Right lobe of liver (tissue), 6 donors: Measurements from ENCODE around the gene UBE2Q2. TPM values are rescaled to one million over a fixed set of nuclear protein-coding genes. Genes with fewer than 3 reads are reported as not detected.

Experiments used
- ATAC-seq, 4 donors: fragments of 200-7000 bp; cut with Tn5 transposase; one replicate each; pipeline ENCODE4 v1.9.1; 2020; ENCODE audit warnings: mild to moderate bottlenecking in 4 of 4, moderate library complexity in 4 of 4
- DNase-seq, 3 donors: peaks; one replicate each; pipeline ENCODE4 v3.0.0-alpha.2; 2020
- H3K27ac ChIP-seq, 3 donors: fragments of 200-600 bp; one replicate each; pipeline ENCODE4 v1.8.0; 2022
- H3K27me3 ChIP-seq, 2 donors: fragments of 200-600 bp; one replicate each; pipeline ENCODE4 v1.8.0; 2022
- H3K36me3 ChIP-seq, 4 donors: fragments of 200-600 bp; sonication (generic) in 1 of 4; one replicate each; pipeline versions ENCODE4 v1.5.1 to v1.8.0; 2017 to 2022; ENCODE audit warnings: control low read depth in 1 of 4
- H3K4me1 ChIP-seq, 4 donors: fragments of 200-600 bp; sonication (generic) in 1 of 4; one replicate each; pipeline versions ENCODE4 v1.5.1 to v1.8.0; 2017 to 2022; ENCODE audit warnings: control low read depth in 1 of 4
- H3K4me3 ChIP-seq, 3 donors: fragments of 200-600 bp; one replicate each; pipeline ENCODE4 v1.8.0; 2022
- H3K9me3 ChIP-seq, 4 donors: fragments of 200-600 bp; sonication (generic) in 1 of 4; one replicate each; pipeline versions ENCODE4 v1.5.1 to v1.8.0; 2017 to 2022; ENCODE audit warnings: control low read depth in 1 of 4
- POLR2A ChIP-seq: fragments of 450-650 bp; IDR thresholded peaks from one replicate; pipeline ENCODE4 v1.6.1; 2017; ENCODE audit warnings: antibody characterized with exemption, mild to moderate bottlenecking
- WGBS: methylation state at CpG from one replicate; pipeline ENCODE4 v1.1.6; 2018; ENCODE audit warnings: low coverage, low lambda C conversion rate; ENCODE audit not compliant: insufficient coverage; ENCODE audit errors: missing lambda C conversion rate; 5-methylcytosine and 5-hydroxymethylcytosine counted together
- intact Hi-C, 2 donors: fragments of 100-400 bp; cut with DNase I; formaldehyde crosslinking; loops; one replicate each; pipeline versions ENCODE4 v1.11.2 to v1.14.1; 2022
- total RNA-seq, 6 experiments: library from RNA; depleted of rRNA in 2 of 6; stranded (reverse); fragments of >200 nt in 2 of 6; fragmentation: NEBNext Ultra II Directional in 3 of 6; extraction: Animal tissue kit (Norgen Biotek cat#: 25700) in 3 of 6; gene quantifications; one replicate each; pipeline versions ENCODE4 v1.1.0 to v1.2.4, GENCODE V29; 2016 to 2023
- TF ChIP-seq, protein P1 (sequence below), 4 donors: fragments of 200-600 bp in 3 of 4; fragments of 450-650 bp in 1 of 4; IDR thresholded peaks; one replicate each; pipeline versions ENCODE4 v1.5.1 to v1.8.0; 2016 to 2022; ENCODE audit warnings: antibody characterized with exemption in 4 of 4, mild to moderate bottlenecking in 2 of 4
- donor health status: DM: no; HTN: yes; CAD: no.
- donor health status: DM: no; HTN: no; CAD: no.
- donor health status: DM: no; HTN: no; CAD: no.
- donor health status: DM: no; HTN: yes; CAD: no.
- donor health status: DM: no; HTN: yes; CAD: no.

UBE2Q2 gene
- total RNA-seq, 6 experiments from 2014 or later, result 2.6 to 9.5 (median 4.6) TPM

DNA sequence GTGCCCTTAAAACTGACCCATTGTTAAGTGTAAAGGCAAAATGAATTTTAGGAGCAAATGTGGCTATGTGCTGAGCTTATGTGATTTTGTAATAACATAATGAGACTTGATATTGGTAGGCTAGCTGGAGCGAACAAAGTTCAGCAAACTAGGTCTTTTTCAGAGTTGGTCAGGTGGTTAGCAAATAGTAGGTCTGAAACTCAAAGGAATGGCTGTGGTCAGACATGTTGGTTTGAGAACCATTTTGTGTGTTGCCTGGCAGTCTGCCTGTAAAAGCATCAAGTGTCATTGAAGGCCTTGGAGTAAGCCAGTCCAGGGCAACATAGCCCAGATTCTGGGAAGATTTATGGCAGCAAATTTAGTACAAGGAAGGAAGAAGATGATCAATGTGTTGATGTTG lies 76.8 kb downstream of the UBE2Q2 start:
- peaks cover 0 to 12% (median 2%) of the 10 kb centered on the region in 4 donors for H3K36me3 ChIP-seq
- DNase-seq (no peak), ATAC-seq (peak in 3 of 4 donors; percentile 12 to 55 (median 52))
- H3K27me3 ChIP-seq, result no peaks in the 10 kb centered on the region
- H3K4me3 ChIP-seq, result no peak overlapping the region
- H3K4me1 ChIP-seq, result peaks cover 0 to 18% (median 4%) of the 10 kb centered on the region in 4 donors
- no peak overlapping the region for H3K27ac ChIP-seq
- 92% methylated on average over 1 of the region's 1 CpG for WGBS
- intact Hi-C loops, result no loop called here
- TF ChIP-seq, protein P1, sequence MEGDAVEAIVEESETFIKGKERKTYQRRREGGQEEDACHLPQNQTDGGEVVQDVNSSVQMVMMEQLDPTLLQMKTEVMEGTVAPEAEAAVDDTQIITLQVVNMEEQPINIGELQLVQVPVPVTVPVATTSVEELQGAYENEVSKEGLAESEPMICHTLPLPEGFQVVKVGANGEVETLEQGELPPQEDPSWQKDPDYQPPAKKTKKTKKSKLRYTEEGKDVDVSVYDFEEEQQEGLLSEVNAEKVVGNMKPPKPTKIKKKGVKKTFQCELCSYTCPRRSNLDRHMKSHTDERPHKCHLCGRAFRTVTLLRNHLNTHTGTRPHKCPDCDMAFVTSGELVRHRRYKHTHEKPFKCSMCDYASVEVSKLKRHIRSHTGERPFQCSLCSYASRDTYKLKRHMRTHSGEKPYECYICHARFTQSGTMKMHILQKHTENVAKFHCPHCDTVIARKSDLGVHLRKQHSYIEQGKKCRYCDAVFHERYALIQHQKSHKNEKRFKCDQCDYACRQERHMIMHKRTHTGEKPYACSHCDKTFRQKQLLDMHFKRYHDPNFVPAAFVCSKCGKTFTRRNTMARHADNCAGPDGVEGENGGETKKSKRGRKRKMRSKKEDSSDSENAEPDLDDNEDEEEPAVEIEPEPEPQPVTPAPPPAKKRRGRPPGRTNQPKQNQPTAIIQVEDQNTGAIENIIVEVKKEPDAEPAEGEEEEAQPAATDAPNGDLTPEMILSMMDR (IDR thresholded peaks at IDR 0.05), result no peak
- no peak for TF ChIP-seq POLR2A
- H3K9me3 ChIP-seq, result no peaks in the 10 kb centered on the region

DNA sequence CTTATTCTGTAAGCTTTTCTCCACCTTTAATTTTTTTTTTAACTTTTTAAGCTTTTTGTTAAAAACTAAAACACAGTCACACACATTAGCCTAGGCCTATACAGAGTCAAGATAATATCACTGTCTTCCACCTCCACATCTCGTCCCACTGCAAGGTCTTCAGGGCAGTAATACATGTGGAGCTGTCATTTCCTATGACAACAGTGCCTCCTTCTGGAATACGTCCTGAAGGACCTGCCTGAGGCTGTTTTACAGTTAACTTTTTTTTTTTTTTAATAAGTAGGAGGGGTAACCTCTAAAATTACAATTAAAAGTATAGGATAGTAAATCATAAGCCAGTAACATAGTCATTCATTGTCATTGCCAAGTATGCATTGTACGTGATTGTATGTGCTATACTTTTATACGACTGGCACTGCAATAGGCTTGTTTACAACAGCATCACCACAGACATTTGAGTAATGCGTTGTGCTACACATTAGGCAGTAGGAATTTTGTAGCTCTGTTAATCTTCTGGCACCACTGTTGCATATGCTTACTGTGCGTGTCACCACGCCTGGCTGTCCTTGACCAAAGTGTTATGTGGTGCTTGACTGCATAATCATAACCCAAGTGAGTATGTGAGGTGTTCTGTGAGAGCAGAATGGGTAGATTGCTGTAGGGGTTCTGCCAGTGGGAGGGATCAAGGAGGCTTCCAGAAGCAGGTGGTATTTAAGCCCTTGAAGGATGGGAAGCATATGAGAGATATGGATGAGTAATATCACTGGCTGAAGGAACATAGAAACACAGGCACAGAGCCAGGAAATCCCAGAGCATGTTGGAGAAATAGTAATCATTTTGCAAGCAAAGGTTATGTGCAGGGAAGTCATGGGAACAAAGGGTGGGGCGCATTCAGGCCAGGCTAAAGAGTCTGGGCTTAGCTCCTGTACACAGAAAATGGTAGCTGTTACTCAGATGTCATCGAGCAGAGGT lies 78.8 kb downstream of the UBE2Q2 start:
- peak; percentile 63 to 76 (median 72) for ATAC-seq

DNA sequence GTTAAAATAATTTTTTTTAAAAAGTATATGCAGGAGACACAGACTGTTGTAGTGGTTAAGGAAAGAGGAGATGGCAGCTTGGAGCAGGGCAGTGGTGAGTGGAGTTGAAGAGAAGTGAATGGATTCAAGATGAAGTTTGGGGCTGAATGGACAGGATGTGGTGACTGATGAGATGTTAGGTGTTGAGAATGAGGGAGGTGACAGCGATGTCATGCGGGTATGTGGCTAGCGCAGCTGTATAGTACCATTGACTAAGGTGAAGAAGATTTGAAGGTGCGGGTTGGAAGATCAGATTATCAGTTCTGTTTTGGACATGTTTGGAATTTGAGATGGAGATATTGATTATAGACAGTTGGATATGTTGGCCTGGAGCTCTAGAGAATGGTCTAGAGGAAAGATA lies 80.5 kb downstream of the UBE2Q2 start:
- Histone ChIP-seq H3K4me3 (no peak overlapping the region), H3K36me3 (peaks cover 0 to 3% (median 0%) of the 10 kb centered on the region in 4 donors), H3K27me3 (no peaks in the 10 kb centered on the region), H3K4me1 (peaks cover 0 to 9% (median 4%) of the 10 kb centered on the region in 4 donors), H3K27ac (no peak overlapping the region), H3K9me3 (no peaks in the 10 kb centered on the region)
- 84% methylated on average over 4 of the region's 4 CpGs for WGBS
- ATAC-seq (no peak), DNase-seq (no peak)
- intact Hi-C loops, result no loop called here
- TF ChIP-seq POLR2A, result no peak
- TF ChIP-seq, protein P1 (IDR thresholded peaks at IDR 0.05), result no peak

More for the DNA sequence above, 78.8 kb downstream of the UBE2Q2 start:
- H3K27me3 ChIP-seq, result no peaks in the 10 kb centered on the region
- intact Hi-C loops, result no loop called here
- peaks cover 0 to 10% (median 1%) of the 10 kb centered on the region in 4 donors for H3K36me3 ChIP-seq
- H3K4me1 ChIP-seq, result peaks cover 0 to 11% (median 4%) of the 10 kb centered on the region in 4 donors
- H3K27ac ChIP-seq, result no peak overlapping the region
- H3K4me3 ChIP-seq, result no peak overlapping the region
- peak in 2 of 3 donors; percentile 33 to 51 for DNase-seq
- 44% methylated on average over 9 of the region's 9 CpGs for WGBS
- H3K9me3 ChIP-seq, result no peaks in the 10 kb centered on the region
- TF ChIP-seq, protein P1 (IDR thresholded peaks at IDR 0.05), result peak; percentile 44 to 50 (median 48)
- no peak for TF ChIP-seq POLR2A

DNA sequence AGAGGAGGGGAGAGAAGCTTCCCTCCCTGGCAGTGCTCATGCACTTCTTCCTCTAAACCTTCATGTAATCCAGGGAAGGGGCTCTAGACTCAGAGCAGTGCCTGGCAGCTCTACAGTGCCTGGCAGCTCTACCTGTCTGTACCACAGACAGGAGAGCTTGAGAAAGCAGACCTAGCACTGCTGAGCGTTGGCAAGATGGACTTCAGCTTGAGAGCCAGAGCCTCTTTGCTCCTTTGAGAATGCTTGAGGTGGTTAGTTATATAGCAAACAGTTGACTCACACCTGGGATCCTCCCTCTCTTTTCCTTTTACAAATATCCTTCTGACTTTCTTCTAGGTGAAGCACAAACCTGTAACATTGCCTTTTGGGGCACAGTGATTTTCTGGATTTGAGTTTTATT lies 81.3 kb downstream of the UBE2Q2 start:
- no CpG with 5 or more reads among the region's 1 CpG for WGBS
- intact Hi-C loops, result no loop called here
- H3K4me1 ChIP-seq, result peaks cover 0 to 9% (median 3%) of the 10 kb centered on the region in 4 donors
- peaks cover 0 to 3% (median 0%) of the 10 kb centered on the region in 4 donors for H3K36me3 ChIP-seq
- H3K27ac ChIP-seq, result no peak overlapping the region
- no peaks in the 10 kb centered on the region for H3K9me3 ChIP-seq
- no peaks in the 10 kb centered on the region for H3K27me3 ChIP-seq
- TF ChIP-seq POLR2A, result no peak
- TF ChIP-seq, protein P1 (IDR thresholded peaks at IDR 0.05), result no peak
- ATAC-seq (no peak), DNase-seq (no peak)
- no peak overlapping the region for H3K4me3 ChIP-seq
